ENCODE measurements around the gene NECAB2.

The NECAB2 gene

GRCh38 chr16:83994703-83995102 lies 26.7 kb downstream of the NECAB2 start:
- DNase-seq = no peak

GRCh38 chr16:83995754-83996153 lies 27.7 kb downstream of the NECAB2 start:
- DNase-seq = no peak

GRCh38 chr16:83996481-83997252 lies 28.6 kb downstream of the NECAB2 start:
- no peak for DNase-seq

GRCh38 chr16:83998091-83998490 lies 30.0 kb downstream of the NECAB2 start:
- no peak for DNase-seq

GRCh38 chr16:84000989-84001642 lies 33.1 kb downstream of the NECAB2 start:
- no peak for DNase-seq

GRCh38 chr16:84001726-84002125 lies 33.7 kb downstream of the NECAB2 start:
- DNase-seq = no peak

- DNase-seq = no peak
Measured at GRCh38 chr16:84003038-84003437, 35.0 kb downstream of the NECAB2 start.

- no peak for DNase-seq
Measured at GRCh38 chr16:84004442-84004841, 36.4 kb downstream of the NECAB2 start.

- DNase-seq = no peak
Measured at GRCh38 chr16:84005391-84005790, 37.3 kb downstream of the NECAB2 start.

- no peak for DNase-seq
Measured at GRCh38 chr16:84007520-84007919, 39.5 kb downstream of the NECAB2 start.

GRCh38 chr16:84007965-84008364 lies 39.9 kb downstream of the NECAB2 start:
- DNase-seq = no peak

GRCh38 chr16:84009282-84009681 lies 41.2 kb downstream of the NECAB2 start:
- DNase-seq = no peak

- DNase-seq = no peak
Measured at GRCh38 chr16:84013787-84014569, 45.9 kb downstream of the NECAB2 start.

GRCh38 chr16:84014570-84015327 lies 46.7 kb downstream of the NECAB2 start:
- no peak for DNase-seq

- DNase-seq = no peak
Measured at GRCh38 chr16:84015399-84015798, 47.4 kb downstream of the NECAB2 start.

- DNase-seq = no peak
Measured at GRCh38 chr16:84016477-84016876, 48.4 kb downstream of the NECAB2 start.

GRCh38 chr16:84018710-84019109 lies 50.7 kb downstream of the NECAB2 start:
- DNase-seq = no peak

GRCh38 chr16:84020353-84020752 lies 52.3 kb downstream of the NECAB2 start:
- DNase-seq = no peak

GRCh38 chr16:84021488-84021887 lies 53.4 kb downstream of the NECAB2 start:
- DNase-seq = no peak

- DNase-seq = no peak
Measured at GRCh38 chr16:84022644-84023043, 54.6 kb downstream of the NECAB2 start.

GRCh38 chr16:84024854-84025253 lies 56.8 kb downstream of the NECAB2 start:
- DNase-seq = no peak

GRCh38 chr16:84026606-84027005 lies 58.6 kb downstream of the NECAB2 start:
- DNase-seq = no peak

GRCh38 chr16:84027625-84028024 lies 59.6 kb downstream of the NECAB2 start:
- no peak for DNase-seq
